Transverse colon (tissue), 4 donors: Measurements from ENCODE around the gene CARMIL1. TPM values are rescaled to one million over a fixed set of nuclear protein-coding genes. Genes with fewer than 3 reads are reported as not detected.

Experiments used
- DNase-seq: peaks from one replicate; pipeline ENCODE4 v3.0.0-alpha.2; 2019
- H3K27ac ChIP-seq, 4 donors: fragments of 200-600 bp; sonication (generic); 2 replicates each; pipeline ENCODE4 v1.5.1; 2016 to 2018; ENCODE audit warnings: inconsistent platforms in 4 of 4
- H3K27me3 ChIP-seq: fragments of 200-600 bp; sonication (generic); 2 replicates; pipeline ENCODE4 v1.5.1; 2017; ENCODE audit warnings: inconsistent platforms
- H3K36me3 ChIP-seq, 4 donors: fragments of 200-600 bp; sonication (generic); 2 replicates each; pipeline ENCODE4 v1.5.1; 2017 to 2019; ENCODE audit warnings: inconsistent platforms in 4 of 4
- H3K4me1 ChIP-seq, 4 donors: fragments of 200-600 bp; sonication (generic); 2 replicates each; pipeline ENCODE4 v1.5.1; 2017 to 2020; ENCODE audit warnings: inconsistent platforms in 4 of 4
- H3K4me3 ChIP-seq, 4 donors: fragments of 200-600 bp; sonication (generic); 1 replicate in 1 of 4; 2 replicates in 3 of 4; pipeline versions ENCODE4 v1.5.1 to v1.6.1; 2017 to 2019; ENCODE audit warnings: inconsistent platforms in 4 of 4
- H3K9me3 ChIP-seq, 2 donors: fragments of 200-600 bp; sonication (generic); 2 replicates each; pipeline ENCODE4 v1.5.1; 2017 to 2019; ENCODE audit warnings: inconsistent platforms in 2 of 2
- CTCF ChIP-seq, 5 experiments: fragments of 200-600 bp in 3 of 5; fragments of 450-650 bp in 2 of 5; sonication (generic) in 3 of 5; IDR thresholded peaks; 1 replicate in 2 of 5; 2 replicates in 3 of 5; pipeline ENCODE4 v1.5.1; 2016 to 2017; ENCODE audit warnings: antibody characterized with exemption in 5 of 5, inconsistent platforms in 3 of 5, mild to moderate bottlenecking in 2 of 5, moderate library complexity in 1 of 5
- EP300 ChIP-seq: sonication (generic); formaldehyde crosslinking; IDR thresholded peaks from one replicate; pipeline ENCODE4 v1.6.1; 2017; ENCODE audit warnings: antibody characterized with exemption, low read depth
- POLR2A ChIP-seq: fragments of 450-650 bp; IDR thresholded peaks from one replicate; pipeline ENCODE4 v1.6.1; 2016; ENCODE audit warnings: antibody characterized with exemption, mild to moderate bottlenecking, moderate library complexity
- POLR2AphosphoS5 ChIP-seq, 3 donors: sonication (generic); formaldehyde crosslinking; IDR thresholded peaks; one replicate each; pipeline ENCODE4 v1.6.1; 2016; ENCODE audit warnings: antibody characterized with exemption in 3 of 3
- WGBS, 2 donors: methylation state at CpG; one replicate each; pipeline ENCODE4 v1.1.5; 2018; ENCODE audit warnings: low coverage in 1 of 2; 5-methylcytosine and 5-hydroxymethylcytosine counted together
- in situ Hi-C, 4 donors: fragments of 200-750 bp; cut with MboI; loops; one replicate each; pipeline versions ENCODE4 v1.15.0 to v1.15.1; 2017; ENCODE audit warnings: low sequenced_read_pairs in 3 of 4, low pct_ligation_motif_present in 1 of 4, low pct_unique_long_range_greater_than_20kb in 1 of 4
- intact Hi-C: fragments of 100-400 bp; cut with DNase I; formaldehyde crosslinking; loops from one replicate; pipeline ENCODE4 v1.15.1; 2023; ENCODE audit warnings: low total_unique reads
- total RNA-seq, 4 donors: library from RNA; depleted of rRNA; stranded (reverse); fragments of >200 nt; gene quantifications; one replicate each; pipeline ENCODE4 v1.1.0, GENCODE V29; 2016

The CARMIL1 gene
- total RNA-seq, 4 donors from 2014 or later = 25.1 to 93.5 (median 61.0) TPM

GRCh38 chr6:25535632-25536225 is 256.6 kb downstream of the CARMIL1 start:
- Histone ChIP-seq H3K4me3 (no peak overlapping the region), H3K27me3 (no peaks in the 10 kb centered on the region), H3K9me3 (no peaks in the 10 kb centered on the region), H3K27ac (no peak overlapping the region), H3K4me1 (no peaks in the 10 kb centered on the region), H3K36me3 (peaks cover 0 to 18% (median 3%) of the 10 kb centered on the region in 4 donors)
- in situ Hi-C loops = no loop called here
- intact Hi-C loops = no loop called here
- no peak for DNase-seq
- 89 to 93% methylated on average over 4 of the region's 4 CpGs for WGBS, 2 donors
- TF ChIP-seq POLR2A (no peak), CTCF (IDR thresholded peaks at IDR 0.05) (no peak), EP300 (no peak), POLR2AphosphoS5 (IDR thresholded peaks at IDR 0.05) (no peak)

GRCh38 chr6:25536781-25537180 is 257.6 kb downstream of the CARMIL1 start:
- Histone ChIP-seq H3K9me3 (no peaks in the 10 kb centered on the region), H3K27ac (no peak overlapping the region), H3K4me3 (no peak overlapping the region), H3K27me3 (no peaks in the 10 kb centered on the region), H3K4me1 (no peaks in the 10 kb centered on the region), H3K36me3 (peaks cover 0 to 23% (median 3%) of the 10 kb centered on the region in 4 donors)
- no peak for DNase-seq
- intact Hi-C loops (no loop called here), in situ Hi-C loops (no loop called here)
- no peak for TF ChIP-seq POLR2A
- no peak for TF ChIP-seq CTCF (IDR thresholded peaks at IDR 0.05)
- no peak for TF ChIP-seq POLR2AphosphoS5 (IDR thresholded peaks at IDR 0.05)
- no peak for TF ChIP-seq EP300
- WGBS, 2 donors = 67 to 69% methylated on average over 4 of the region's 4 CpGs

GRCh38 chr6:25537349-25538018 is 258.3 kb downstream of the CARMIL1 start:
- intact Hi-C loops (no loop called here), in situ Hi-C loops (no loop called here)
- no peak for TF ChIP-seq POLR2A
- TF ChIP-seq CTCF (IDR thresholded peaks at IDR 0.05) = no peak
- no peak for TF ChIP-seq EP300
- no peak for TF ChIP-seq POLR2AphosphoS5 (IDR thresholded peaks at IDR 0.05)
- H3K36me3 ChIP-seq = peaks cover 0 to 23% (median 3%) of the 10 kb centered on the region in 4 donors
- H3K27me3 ChIP-seq = no peaks in the 10 kb centered on the region
- no peak overlapping the region for H3K27ac ChIP-seq
- H3K4me3 ChIP-seq = no peak overlapping the region
- no peaks in the 10 kb centered on the region for H3K4me1 ChIP-seq
- WGBS, 2 donors = 79 to 87% methylated on average over 7 to 8 of the region's 8 CpGs
- DNase-seq = no peak
- no peaks in the 10 kb centered on the region for H3K9me3 ChIP-seq

- in situ Hi-C loops = no loop called here
- peaks cover 0 to 16% (median 3%) of the 10 kb centered on the region in 4 donors for H3K36me3 ChIP-seq
- intact Hi-C loops = no loop called here
- no peaks in the 10 kb centered on the region for H3K4me1 ChIP-seq
- no peaks in the 10 kb centered on the region for H3K9me3 ChIP-seq
- no peak overlapping the region for H3K4me3 ChIP-seq
- TF ChIP-seq POLR2AphosphoS5 (IDR thresholded peaks at IDR 0.05) (no peak), EP300 (no peak), POLR2A (no peak), CTCF (IDR thresholded peaks at IDR 0.05) (no peak)
- WGBS, 2 donors = 93% methylated on average over 1 of the region's 1 CpG
- H3K27ac ChIP-seq = no peak overlapping the region
- DNase-seq = no peak
- no peaks in the 10 kb centered on the region for H3K27me3 ChIP-seq
These were observed 262.1 kb downstream of the CARMIL1 start for GRCh38 chr6:25541228-25541627.
